SK-N-MC (cell line): ENCODE data around the gene ZNF496.
"Not testable (repeated sequence)": the region's sequence is repeated elsewhere in the genome, so short reads cannot be mapped to it uniquely, and the experiment has no call there.

Source experiments
- DNase-seq: peaks from one replicate; pipeline ENCODE4 v3.0.0-alpha.2; 2011; ENCODE audit warnings: low read depth, low spot score
- H3K27ac ChIP-seq: fragments of 200-600 bp; sonication (generic); 2 replicates; pipeline ENCODE4 v1.5.1; 2016; ENCODE audit warnings: mixed run types
- H3K36me3 ChIP-seq: fragments of 200-600 bp; sonication (generic); 2 replicates; pipeline ENCODE4 v1.6.1; 2017; ENCODE audit warnings: antibody characterized with exemption, low read length, mixed read lengths; ENCODE audit not compliant: insufficient read depth
- H3K4me3 ChIP-seq: fragments of 200-600 bp; sonication (generic); 2 replicates; pipeline ENCODE4 v1.5.1; 2016
- H3K9ac ChIP-seq: fragments of 200-600 bp; sonication (generic); 2 replicates; pipeline ENCODE4 v1.8.0; 2017; ENCODE audit warnings: mixed run types, mixed read lengths; ENCODE audit not compliant: insufficient read length
- H3K9me3 ChIP-seq: fragments of 200-600 bp; sonication (generic); 2 replicates; pipeline ENCODE4 v1.6.1; 2017; ENCODE audit warnings: low read depth, mild to moderate bottlenecking, antibody characterized with exemption, low read length, moderate library complexity, mixed read lengths
- EZH2 ChIP-seq: fragments of 200-600 bp; sonication (generic); IDR thresholded peaks from one replicate; pipeline ENCODE4 v1.6.1; 2017; ENCODE audit warnings: antibody characterized with exemption
- FOXP2 ChIP-seq: optimal IDR thresholded peaks from 2 replicates; pipeline ENCODE3; 2011; ENCODE audit warnings: mild to moderate bottlenecking, moderate library complexity; ENCODE audit not compliant: insufficient read depth; ENCODE audit errors: extremely low read length, control extremely low read depth
- POLR2AphosphoS5 ChIP-seq: IDR thresholded peaks from 2 replicates; pipeline ENCODE4 v1.6.1; 2012; ENCODE audit warnings: mild to moderate bottlenecking, low read depth, low read length, borderline replicate concordance

Gene ZNF496

GRCh38 chr1:247281001-247281574 lies 50.6 kb downstream of the ZNF496 start:
- Histone ChIP-seq H3K36me3 (no peaks in the 10 kb centered on the region), H3K9ac (no peak overlapping the region), H3K9me3 (no peaks in the 10 kb centered on the region), H3K27ac (no peak overlapping the region), H3K4me3 (no peak overlapping the region)
- no peak for DNase-seq
- TF ChIP-seq EZH2 (no peak), POLR2AphosphoS5 (no peak), FOXP2 (no peak)

DNA sequence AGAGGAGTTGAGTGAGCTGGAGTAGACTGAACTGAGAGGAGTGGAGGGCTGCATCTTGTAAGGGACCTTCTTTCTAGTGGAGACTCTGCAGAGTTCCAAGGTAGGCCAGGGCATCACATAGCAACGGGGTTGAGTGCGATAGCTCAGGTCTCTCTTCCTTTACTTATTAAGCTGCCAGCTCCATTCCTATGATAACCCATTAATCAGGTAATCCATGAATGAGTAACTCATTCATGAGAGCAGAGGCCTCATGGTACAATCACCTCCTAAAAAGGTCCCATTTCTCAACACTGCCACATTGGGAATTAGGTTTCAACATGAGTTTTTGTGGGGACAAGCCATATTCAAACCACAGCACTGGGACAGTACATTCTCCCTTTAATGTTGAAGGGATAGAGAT lies 54.5 kb downstream of the ZNF496 start:
- H3K9ac ChIP-seq, result no peak overlapping the region
- H3K36me3 ChIP-seq, result no peaks in the 10 kb centered on the region
- TF ChIP-seq POLR2AphosphoS5 (no peak), FOXP2 (no peak), EZH2 (no peak)
- no peaks in the 10 kb centered on the region for H3K9me3 ChIP-seq
- H3K4me3 ChIP-seq, result no peak overlapping the region
- DNase-seq, result no peak
- H3K27ac ChIP-seq, result no peak overlapping the region

GRCh38 chr1:247274605-247275256 lies 56.9 kb downstream of the ZNF496 start:
- DNase-seq, result no peak
- H3K9ac ChIP-seq, result no peak overlapping the region
- no peak overlapping the region for H3K27ac ChIP-seq
- no peak overlapping the region for H3K4me3 ChIP-seq
- no peaks in the 10 kb centered on the region for H3K36me3 ChIP-seq
- TF ChIP-seq FOXP2 (no peak), POLR2AphosphoS5 (no peak), EZH2 (no peak)
- no peaks in the 10 kb centered on the region for H3K9me3 ChIP-seq

DNA sequence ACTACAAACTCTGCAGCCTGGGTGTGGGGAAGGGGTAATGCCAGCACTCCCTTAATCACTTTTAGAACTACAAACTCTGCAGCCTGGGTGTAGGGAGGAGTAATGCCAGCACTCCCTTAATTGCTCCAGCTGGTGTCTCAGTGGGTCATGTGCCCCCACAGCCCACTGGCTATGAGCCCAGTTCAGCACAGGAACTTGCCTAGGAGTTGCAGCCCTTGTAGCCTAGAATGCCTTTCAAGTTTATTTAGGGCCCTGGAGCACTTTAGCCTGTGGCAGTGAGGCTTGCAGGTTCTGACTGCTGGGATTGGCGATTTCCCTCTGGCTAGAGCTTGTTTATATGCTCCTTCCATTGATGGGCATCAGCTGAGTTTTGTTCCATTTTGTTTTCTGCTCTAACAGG lies 58.7 kb downstream of the ZNF496 start:
- H3K36me3 ChIP-seq, result no peaks in the 10 kb centered on the region
- no peak overlapping the region for H3K9ac ChIP-seq
- H3K4me3 ChIP-seq, result no peak overlapping the region
- DNase-seq, result no peak
- H3K9me3 ChIP-seq, result no peaks in the 10 kb centered on the region
- no peak for TF ChIP-seq FOXP2
- no peak for TF ChIP-seq POLR2AphosphoS5
- no peak for TF ChIP-seq EZH2
- no peak overlapping the region for H3K27ac ChIP-seq

DNA sequence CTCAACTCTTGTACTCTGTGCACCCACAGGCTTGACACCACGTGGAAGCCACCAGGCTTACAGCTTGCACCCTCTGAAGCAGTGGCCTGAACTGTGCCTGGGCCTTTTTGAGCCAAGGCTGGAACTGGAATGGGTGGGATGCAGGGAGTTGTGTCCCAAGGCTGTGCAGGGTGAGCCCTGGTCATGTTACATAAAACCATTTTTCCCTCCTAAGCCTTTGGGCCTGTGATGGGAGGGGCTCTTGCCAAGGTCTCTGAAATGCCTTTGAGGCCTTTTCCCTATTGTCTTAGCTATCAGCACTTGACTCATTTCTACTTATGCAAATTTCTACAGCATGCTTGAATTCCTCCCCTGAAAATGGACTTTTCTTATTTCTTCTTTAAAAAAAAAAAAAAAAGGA lies 61.7 kb downstream of the ZNF496 start:
- Histone ChIP-seq H3K27ac (no peak overlapping the region), H3K9ac (no peak overlapping the region), H3K36me3 (no peaks in the 10 kb centered on the region), H3K9me3 (no peaks in the 10 kb centered on the region), H3K4me3 (no peak overlapping the region)
- TF ChIP-seq POLR2AphosphoS5, result no peak
- no peak for DNase-seq

DNA sequence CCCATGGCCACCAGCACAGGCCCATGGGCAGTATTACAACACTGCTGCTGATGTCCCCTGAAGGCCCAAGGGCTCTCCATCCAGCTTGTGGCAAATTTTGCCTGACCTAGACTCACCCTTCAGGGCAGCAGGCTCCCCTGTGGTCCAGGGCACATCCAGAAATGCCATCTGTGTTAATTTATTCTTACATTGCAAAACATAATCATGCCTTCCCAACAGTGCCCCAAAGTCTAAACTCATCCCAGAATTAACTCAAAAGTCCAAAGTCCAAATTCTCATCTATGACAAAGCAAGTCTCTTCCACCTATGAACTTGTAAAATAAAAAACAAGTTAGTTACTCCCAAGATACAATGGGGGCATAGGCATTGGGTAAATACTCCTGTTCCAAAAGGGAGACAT lies 62.5 kb downstream of the ZNF496 start:
- DNase-seq, result no peak
- H3K4me3 ChIP-seq, result no peak overlapping the region
- no peak overlapping the region for H3K9ac ChIP-seq
- H3K36me3 ChIP-seq, result no peaks in the 10 kb centered on the region
- no peaks in the 10 kb centered on the region for H3K9me3 ChIP-seq
- H3K27ac ChIP-seq, result no peak overlapping the region
- no peak for TF ChIP-seq POLR2AphosphoS5
- TF ChIP-seq FOXP2, result no peak
- no peak for TF ChIP-seq EZH2

DNA sequence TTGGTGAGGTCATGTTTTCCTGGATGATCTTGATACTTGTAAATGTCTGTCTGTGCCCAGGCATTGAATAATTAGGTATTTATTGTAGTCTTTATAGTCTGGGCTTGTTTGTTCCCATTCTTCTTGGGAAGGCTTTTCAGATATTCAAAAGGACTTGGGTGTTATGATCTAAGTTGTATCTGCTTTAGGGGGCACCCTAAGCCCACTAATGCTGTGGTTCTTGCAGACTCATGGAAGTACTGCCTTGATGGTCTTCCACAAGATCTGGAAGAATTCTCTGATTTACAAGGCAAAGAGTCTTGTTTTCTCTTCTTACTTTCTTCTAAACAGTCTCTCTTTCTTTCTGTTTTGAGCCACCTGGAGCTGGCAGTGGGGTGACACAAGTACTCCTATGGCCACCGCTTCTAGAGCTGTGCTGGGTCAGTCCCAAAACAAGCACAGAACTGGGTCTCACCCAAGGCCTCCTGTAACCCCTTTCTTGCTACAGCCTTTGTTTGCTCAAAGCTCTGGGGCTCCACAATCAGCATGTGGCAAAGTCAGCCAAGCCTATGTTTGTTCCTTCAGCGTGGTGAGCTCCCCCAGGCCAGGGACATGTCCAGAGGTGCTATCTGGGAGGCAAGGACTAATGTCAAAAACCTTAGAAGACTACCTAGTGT lies 63.1 kb downstream of the ZNF496 start:
- no peaks in the 10 kb centered on the region for H3K9me3 ChIP-seq
- TF ChIP-seq POLR2AphosphoS5, result no peak
- TF ChIP-seq FOXP2, result no peak
- no peak for TF ChIP-seq EZH2
- no peak for DNase-seq

DNA sequence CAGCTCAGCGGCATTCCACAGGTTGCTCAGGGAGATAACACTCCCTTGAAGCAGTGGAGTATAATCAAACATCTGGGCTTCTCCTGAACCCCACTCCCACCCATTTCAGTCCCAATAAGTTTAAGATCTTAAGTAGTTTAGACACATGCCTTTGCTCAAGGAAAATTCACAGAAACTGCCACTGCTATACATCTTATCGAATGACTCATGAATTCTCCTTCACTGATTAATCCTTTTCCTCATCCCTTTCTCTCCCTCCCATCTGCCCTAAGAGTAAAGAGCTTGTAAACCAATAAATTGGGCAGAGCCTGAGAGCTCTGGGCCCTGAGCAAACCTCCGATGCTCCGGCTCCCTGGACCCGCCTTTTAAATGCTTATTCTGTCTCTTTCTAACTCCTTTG lies 65.6 kb downstream of the ZNF496 start:
- no peak for TF ChIP-seq FOXP2
- no peak for TF ChIP-seq POLR2AphosphoS5
- no peak for TF ChIP-seq EZH2
- Histone ChIP-seq H3K36me3 (no peaks in the 10 kb centered on the region), H3K9ac (no peak overlapping the region), H3K9me3 (no peaks in the 10 kb centered on the region; the same call in 1 of the 2 replicates), H3K27ac (no peak overlapping the region), H3K4me3 (no peak overlapping the region)
- no peak for DNase-seq

More for the DNA sequence above, 63.1 kb downstream of the ZNF496 start:
- Histone ChIP-seq H3K36me3 (no peaks in the 10 kb centered on the region), H3K27ac (no peak overlapping the region), H3K4me3 (no peak overlapping the region), H3K9ac (no peak overlapping the region)

DNA sequence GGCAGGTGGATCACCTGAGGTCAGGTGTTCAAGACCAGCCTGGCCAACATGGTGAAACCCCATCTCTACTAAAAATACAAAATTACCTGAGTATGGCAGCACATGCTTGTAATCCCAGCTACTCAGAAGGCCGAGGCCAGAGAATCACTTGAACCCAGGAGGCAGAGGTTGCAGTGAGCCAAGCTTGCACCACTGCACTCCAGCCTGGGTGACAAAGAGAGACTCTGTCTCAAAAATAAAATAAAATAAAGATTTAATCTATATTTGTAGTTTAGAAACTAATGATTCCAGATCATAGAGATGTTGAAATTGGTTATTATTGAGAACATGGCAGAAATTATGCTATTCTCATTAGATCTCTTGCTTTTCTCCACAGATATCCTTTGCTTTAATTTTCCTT lies 75.9 kb downstream of the ZNF496 start, which contains the start of gene VN1R5:
Gene VN1R5, plus strand, starts transcription at position 301 of the 400 bp plus-strand sequence.
- H3K4me3 ChIP-seq, DNase-seq, H3K9me3 ChIP-seq, H3K27ac ChIP-seq, H3K9ac ChIP-seq, H3K36me3 ChIP-seq: not testable (repeated sequence)
